H9 (cell line): Measurements from ENCODE around the gene TEX264. TPM values are rescaled to one million over a fixed set of nuclear protein-coding genes. Genes with fewer than 3 reads are reported as not detected.

Experiments used
- DNase-seq: peaks from one replicate; pipeline ENCODE4 v3.0.0-alpha.2; 2017
- H2AFZ ChIP-seq: one replicate; pipeline ENCODE4 v1.6.1; 2013; ENCODE audit warnings: mild to moderate bottlenecking, low read length, control low read depth, moderate library complexity
- H2AK5ac ChIP-seq: 2 replicates; pipeline ENCODE4 v1.6.1; 2013; ENCODE audit warnings: low read length, control low read depth, mixed read lengths; ENCODE audit not compliant: insufficient read length
- H2BK120ac ChIP-seq: one replicate; pipeline ENCODE4 v1.6.1; 2013; ENCODE audit warnings: low read depth, mild to moderate bottlenecking, low read length, control low read depth, inconsistent platforms; ENCODE audit not compliant: poor library complexity, severe bottlenecking
- H2BK12ac ChIP-seq: 2 replicates; pipeline ENCODE4 v1.6.1; 2013; ENCODE audit warnings: low read length, control low read depth, mixed read lengths, low read depth; ENCODE audit not compliant: insufficient read length
- H2BK15ac ChIP-seq: 2 replicates; pipeline ENCODE4 v1.6.1; 2013; ENCODE audit warnings: low read depth, low read length, control low read depth
- H2BK20ac ChIP-seq: one replicate; pipeline ENCODE4 v1.6.1; 2013; ENCODE audit warnings: low read depth, mild to moderate bottlenecking, low read length, control low read depth, inconsistent platforms; ENCODE audit not compliant: poor library complexity, severe bottlenecking
- H2BK5ac ChIP-seq: 2 replicates; pipeline ENCODE4 v1.6.1; 2013; ENCODE audit warnings: low read length, control low read depth, mixed read lengths; ENCODE audit not compliant: insufficient read length
- H3K14ac ChIP-seq: 2 replicates; pipeline ENCODE4 v1.6.1; 2013; ENCODE audit warnings: low read length, control low read depth; ENCODE audit not compliant: insufficient read depth
- H3K18ac ChIP-seq: 2 replicates; pipeline ENCODE4 v1.6.1; 2013; ENCODE audit warnings: low read depth, mild to moderate bottlenecking, mixed read lengths, low read length, control low read depth; ENCODE audit not compliant: insufficient read length
- H3K23ac ChIP-seq: 2 replicates; pipeline ENCODE4 v1.6.1; 2013; ENCODE audit warnings: low read length, control low read depth, mixed read lengths, low read depth; ENCODE audit not compliant: insufficient read length
- H3K23me2 ChIP-seq: 2 replicates; pipeline ENCODE4 v1.6.1; 2013; ENCODE audit warnings: low read depth, mild to moderate bottlenecking, mixed read lengths, low read length, control low read depth; ENCODE audit not compliant: insufficient read length, poor library complexity, severe bottlenecking
- H3K27ac ChIP-seq: 2 replicates; pipeline ENCODE4 v1.5.1; 2013; ENCODE audit warnings: low read length, control low read depth, mixed read lengths, low read depth; ENCODE audit not compliant: insufficient read length
- H3K27me3 ChIP-seq: 2 replicates; pipeline ENCODE4 v1.6.1; 2013; ENCODE audit warnings: low read length, control low read depth, inconsistent platforms; ENCODE audit not compliant: insufficient read depth
- H3K4ac ChIP-seq: 2 replicates; pipeline ENCODE4 v1.6.1; 2013; ENCODE audit warnings: low read depth, mild to moderate bottlenecking, control low read depth, inconsistent platforms, low read length, moderate library complexity
- H3K4me1 ChIP-seq: 2 replicates; pipeline ENCODE4 v1.6.1; 2013; ENCODE audit warnings: low read length, control low read depth, inconsistent platforms; ENCODE audit not compliant: insufficient read depth
- H3K4me2 ChIP-seq: 2 replicates; pipeline ENCODE4 v1.6.1; 2013; ENCODE audit warnings: low read length, control low read depth, mixed read lengths; ENCODE audit not compliant: insufficient read length, insufficient read depth
- H3K56ac ChIP-seq: 2 replicates; pipeline ENCODE4 v1.6.1; 2013; ENCODE audit warnings: low read depth, mild to moderate bottlenecking, mixed read lengths, low read length, control low read depth; ENCODE audit not compliant: insufficient read length
- H3K79me1 ChIP-seq: 2 replicates; pipeline ENCODE4 v1.6.1; 2013; ENCODE audit warnings: low read depth, mild to moderate bottlenecking, moderate library complexity, low read length, control low read depth, inconsistent platforms; ENCODE audit not compliant: insufficient read depth, poor library complexity, severe bottlenecking
- H3K79me2 ChIP-seq: 2 replicates; pipeline ENCODE4 v1.6.1; 2013; ENCODE audit warnings: low read length, control low read depth, inconsistent platforms; ENCODE audit not compliant: insufficient read depth
- H3K9ac ChIP-seq: 2 replicates; pipeline ENCODE4 v1.6.1; 2013; ENCODE audit warnings: low read length, control low read depth, mixed read lengths; ENCODE audit not compliant: insufficient read length; ENCODE audit errors: extremely low read depth
- H3K9me3 ChIP-seq: one replicate; pipeline ENCODE4 v1.6.1; 2013; ENCODE audit warnings: low read depth, low read length, inconsistent platforms; ENCODE audit not compliant: control insufficient read depth
- H3T11ph ChIP-seq: one replicate; pipeline ENCODE4 v1.6.1; 2013; ENCODE audit warnings: mild to moderate bottlenecking, low read length, control low read depth, inconsistent platforms
- H4K20me1 ChIP-seq: one replicate; pipeline ENCODE4 v1.6.1; 2013; ENCODE audit not compliant: control insufficient read depth, insufficient read length, insufficient read depth
- H4K5ac ChIP-seq: 2 replicates; pipeline ENCODE4 v1.6.1; 2013; ENCODE audit warnings: low read depth, mild to moderate bottlenecking, mixed read lengths, low read length, control low read depth; ENCODE audit not compliant: insufficient read length
- H4K8ac ChIP-seq: replicated peaks from 2 replicates; pipeline ENCODE4 v1.6.1; 2013; ENCODE audit warnings: low read length, control low read depth, mixed read lengths, low read depth; ENCODE audit not compliant: insufficient read length
- H4K91ac ChIP-seq: 2 replicates; pipeline ENCODE4 v1.6.1; 2013; ENCODE audit warnings: low read depth, mild to moderate bottlenecking, moderate library complexity, mixed read lengths, low read length, control low read depth; ENCODE audit not compliant: insufficient read length
- H3K27ac Mint-ChIP-seq, 3 experiments: 2 replicates in 2 of 3; 3 replicates in 1 of 3; pipeline ENCODE4 v1.8.0; 2020 to 2021; ENCODE audit warnings: mixed read lengths in 3 of 3, mild to moderate bottlenecking in 1 of 3, moderate library complexity in 1 of 3
- H3K27me3 Mint-ChIP-seq: 2 replicates; pipeline ENCODE4 v1.8.0; 2021; ENCODE audit warnings: low read depth, mild to moderate bottlenecking, moderate library complexity, mixed read lengths
- H3K36me3 Mint-ChIP-seq, 3 experiments: 2 replicates in 2 of 3; 3 replicates in 1 of 3; pipeline ENCODE4 v1.8.0; 2020 to 2021; ENCODE audit warnings: low read depth in 3 of 3, mixed read lengths in 3 of 3; ENCODE audit not compliant: insufficient read depth in 1 of 3
- H3K4me1 Mint-ChIP-seq, 2 experiments: 2 replicates each; pipeline ENCODE4 v1.8.0; 2020; ENCODE audit warnings: mixed read lengths in 2 of 2
- H3K4me3 Mint-ChIP-seq, 2 experiments: 2 replicates in 1 of 2; 3 replicates in 1 of 2; pipeline ENCODE4 v1.8.0; 2020 to 2021; ENCODE audit warnings: mild to moderate bottlenecking in 2 of 2, mixed read lengths in 2 of 2, moderate library complexity in 1 of 2
- H3K9me3 Mint-ChIP-seq, 2 experiments: 2 replicates in 1 of 2; 3 replicates in 1 of 2; pipeline ENCODE4 v1.8.0; 2020; ENCODE audit warnings: mild to moderate bottlenecking in 2 of 2, mixed read lengths in 2 of 2, moderate library complexity in 1 of 2
- CTCF ChIP-seq: fragments of 200-600 bp; sonication (generic); conservative IDR thresholded peaks from 3 replicates; pipeline ENCODE4 v1.8.0; 2021; ENCODE audit warnings: antibody characterized with exemption, mild to moderate bottlenecking
- whole genome bisulfite sequencing: extraction: QIAGEN DNeasy Blood & Tissue Kit; methylation state at CpG from one replicate; pipeline ENCODE4 v1.1.7; 2013; ENCODE audit warnings: missing lambda C conversion rate, low lambda C conversion rate, mixed read lengths; ENCODE audit not compliant: insufficient read length; ENCODE audit errors: extremely low coverage; 5-methylcytosine and 5-hydroxymethylcytosine counted together
- total RNA-seq: library from RNA; stranded (reverse); gene quantifications from 2 replicates; pipeline ENCODE4 v1.2.1, GENCODE V29; 2021

The TEX264 gene
- total RNA-seq, 1 experiment from 2014 or later: 17.3 TPM

- no peak overlapping the region for H3K4me3 Mint-ChIP-seq
- Histone ChIP-seq H3K4me2 (no peak overlapping the region), H3K79me2 (no peaks in the 10 kb centered on the region), H4K91ac (no peak overlapping the region), H3K14ac (no peak overlapping the region), H3K18ac (no peak overlapping the region), H4K8ac (no peak overlapping the region), H3K27ac (no peak overlapping the region), H4K20me1 (no peaks in the 10 kb centered on the region), H3K4ac (no peak overlapping the region), H2AK5ac (no peak overlapping the region), H2BK20ac (no peak overlapping the region), H3K23me2 (peaks cover under 1% of the 10 kb centered on the region), H2BK120ac (no peak overlapping the region), H3K56ac (no peak overlapping the region), H2AFZ (no peak overlapping the region), H2BK5ac (no peak overlapping the region), H3T11ph (no peak overlapping the region), H3K79me1 (no peaks in the 10 kb centered on the region), H3K9me3 (no peaks in the 10 kb centered on the region), H2BK12ac (no peak overlapping the region), H3K27me3 (peaks cover 13% of the 10 kb centered on the region; the same call in 1 of the 2 replicates), H3K23ac (no peak overlapping the region), H3K9ac (no peak overlapping the region), H2BK15ac (no peak overlapping the region), H4K5ac (no peak overlapping the region), H3K4me1 (no peaks in the 10 kb centered on the region; the same call in 1 of the 2 replicates)
- peaks cover 12 to 14% of the 10 kb centered on the region in 2 experiments for H3K4me1 Mint-ChIP-seq
- peaks cover 21% of the 10 kb centered on the region for H3K27me3 Mint-ChIP-seq
- whole genome bisulfite sequencing: no CpG with 5 or more reads among the region's 20 CpGs
- no peak for DNase-seq
- TF ChIP-seq CTCF: no peak
- H3K9me3 Mint-ChIP-seq: no peaks in the 10 kb centered on the region; a peak in 1 of 5 replicates
- peaks cover 0 to 10% (median 4%) of the 10 kb centered on the region in 3 experiments; a peak in 3 of 7 replicates for H3K36me3 Mint-ChIP-seq
- no peak overlapping the region for H3K27ac Mint-ChIP-seq
These were observed 41.5 kb downstream of the TEX264 start for GRCh38 chr3:51712511-51712931.
